C1 segment of cervical spinal cord (tissue), 14 donors: ENCODE measurements around the gene KRT13.

Experiments
- DNase-seq, 14 donors: peaks; one replicate each; lab custom pipeline; 2025; lab: John Stamatoyannopoulos, UW

The KRT13 gene

GRCh38 chr17:41520821-41521521, 15.6 kb upstream of the KRT13 start:
- DNase-seq: no peak

DNA sequence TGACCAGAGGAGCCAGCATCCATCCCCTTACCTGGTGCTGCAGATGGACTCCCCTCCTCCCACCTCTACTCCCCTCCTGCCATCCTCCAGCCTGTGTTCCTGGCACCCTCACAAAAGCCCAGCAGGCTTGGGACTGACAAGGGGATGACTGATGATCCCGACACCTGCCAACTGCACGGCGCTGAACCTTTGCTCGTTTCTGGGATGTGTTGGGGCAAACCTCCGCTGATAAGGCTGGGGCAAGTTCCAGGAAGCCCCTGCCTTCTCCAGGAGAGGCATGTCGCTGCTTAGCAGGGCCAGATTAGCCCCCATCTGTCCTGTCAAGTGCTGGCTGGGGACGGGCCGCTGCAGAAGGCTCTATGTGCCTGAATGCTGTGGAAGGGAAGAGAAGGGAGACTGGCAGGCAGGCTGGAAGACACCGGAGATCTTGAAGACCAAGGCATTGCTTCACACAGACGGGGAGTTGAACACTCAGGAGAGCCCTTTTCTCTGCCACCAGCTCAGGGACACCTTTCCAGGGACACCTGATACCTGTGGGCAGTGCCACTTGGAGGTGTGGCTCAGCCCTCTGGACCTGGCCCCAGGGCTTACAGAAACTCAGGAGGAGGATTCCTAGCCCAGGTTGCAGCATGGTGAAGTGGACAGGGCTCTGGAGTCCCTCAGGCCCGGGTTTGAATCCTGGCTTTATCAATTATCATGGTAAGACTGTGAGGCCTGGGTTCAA, 14.3 kb upstream of the KRT13 start:
- DNase-seq: peak in 1 of 14 donors; percentile 66

GRCh38 chr17:41518789-41519449, 13.5 kb upstream of the KRT13 start, which contains the start of gene KRT15:
KRT15 (minus strand) TSS chr17:41518890; CDS start chr17:41518827, 63 bp downstream.
- DNase-seq: peak in 1 of 14 donors; percentile 27

DNA sequence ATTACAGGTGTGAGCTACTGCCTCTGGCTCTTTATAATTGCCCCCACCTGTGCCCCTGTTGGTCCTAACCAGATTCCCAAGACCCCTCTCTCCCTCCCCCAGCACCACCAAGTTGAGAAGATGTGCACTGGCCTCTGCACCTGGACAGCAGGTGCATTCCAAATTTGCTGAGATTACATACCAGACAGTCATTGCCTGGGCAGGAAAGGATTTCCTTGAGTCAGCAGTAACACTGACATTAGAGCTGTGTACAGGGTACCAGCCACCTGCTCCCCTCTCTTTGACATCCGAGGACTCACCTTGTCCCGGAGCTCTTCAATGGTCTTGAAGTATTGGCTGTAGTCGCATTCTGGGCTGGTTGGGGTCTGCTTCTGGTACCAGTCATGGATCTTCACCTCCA, 12.6 kb upstream of the KRT13 start:
- no peak for DNase-seq

- DNase-seq: no peak
These were observed 11.4 kb upstream of the KRT13 start for GRCh38 chr17:41516830-41517283.

GRCh38 chr17:41516147-41516829, 10.9 kb upstream of the KRT13 start:
- DNase-seq: no peak

DNA sequence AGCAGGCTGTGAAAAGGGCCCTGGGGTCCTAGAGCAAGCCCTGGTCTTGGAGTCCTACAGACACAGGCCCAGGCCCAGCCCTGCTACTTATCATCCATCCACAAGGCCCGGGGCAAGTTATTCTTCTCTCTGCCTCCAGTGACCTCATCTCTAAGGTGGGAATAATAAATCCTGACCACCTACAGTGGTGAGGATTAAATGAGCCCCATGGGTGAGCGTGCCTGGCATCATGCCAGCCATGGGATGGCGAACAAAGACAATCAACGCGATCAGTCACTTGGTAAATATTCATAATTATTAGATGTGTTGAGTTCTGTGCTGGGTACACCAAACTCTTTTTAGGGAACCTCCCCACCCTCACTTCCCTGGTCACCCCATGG, 7.7 kb upstream of the KRT13 start:
- no peak for DNase-seq

GRCh38 chr17:41512546-41513167, 7.2 kb upstream of the KRT13 start:
- no peak for DNase-seq

- DNase-seq: no peak
These were observed 6.3 kb upstream of the KRT13 start for GRCh38 chr17:41511716-41512115.

- DNase-seq: peak in 1 of 14 donors; percentile 6
These were observed 5.7 kb upstream of the KRT13 start for GRCh38 chr17:41511116-41511515.

DNA sequence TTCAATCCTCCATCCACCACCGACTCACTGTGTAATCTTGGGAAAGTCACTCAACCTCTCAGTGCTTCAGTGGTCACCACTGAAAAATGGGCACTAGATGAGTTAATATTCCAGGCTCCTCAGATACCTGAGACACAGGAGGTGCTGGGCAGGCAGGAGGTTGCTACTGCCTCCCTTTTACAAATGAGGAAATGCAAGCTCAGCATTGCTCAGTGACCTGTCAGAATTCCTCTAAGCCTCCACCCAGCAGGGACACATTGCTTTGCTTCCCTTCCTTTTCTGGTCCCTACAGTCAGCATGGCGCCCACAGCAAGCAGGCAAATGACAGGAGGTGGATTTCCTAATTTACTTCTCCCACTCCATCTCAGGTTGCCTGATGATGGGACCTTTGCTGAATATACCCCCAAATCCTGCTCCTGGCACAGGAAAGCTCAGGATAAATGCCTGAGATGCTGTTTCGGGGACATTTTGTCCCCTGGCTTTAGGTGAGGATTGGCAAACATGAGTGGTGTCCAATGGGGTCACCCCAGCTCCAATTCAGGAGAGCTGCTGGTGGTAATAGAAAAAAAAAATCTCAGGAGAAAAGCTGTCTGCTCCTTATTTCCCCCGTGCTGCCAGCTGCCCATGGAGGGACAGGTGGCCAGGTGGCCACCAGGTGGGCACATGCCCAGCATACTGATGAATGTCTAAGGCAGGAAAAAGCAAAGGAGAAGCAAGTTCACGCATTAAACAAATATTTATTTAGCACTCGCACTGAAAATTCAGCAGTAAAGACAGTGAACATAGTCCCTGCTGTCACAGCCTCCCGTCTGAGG, 5.0 kb upstream of the KRT13 start:
- DNase-seq: peak in 1 of 14 donors; percentile 61

DNA sequence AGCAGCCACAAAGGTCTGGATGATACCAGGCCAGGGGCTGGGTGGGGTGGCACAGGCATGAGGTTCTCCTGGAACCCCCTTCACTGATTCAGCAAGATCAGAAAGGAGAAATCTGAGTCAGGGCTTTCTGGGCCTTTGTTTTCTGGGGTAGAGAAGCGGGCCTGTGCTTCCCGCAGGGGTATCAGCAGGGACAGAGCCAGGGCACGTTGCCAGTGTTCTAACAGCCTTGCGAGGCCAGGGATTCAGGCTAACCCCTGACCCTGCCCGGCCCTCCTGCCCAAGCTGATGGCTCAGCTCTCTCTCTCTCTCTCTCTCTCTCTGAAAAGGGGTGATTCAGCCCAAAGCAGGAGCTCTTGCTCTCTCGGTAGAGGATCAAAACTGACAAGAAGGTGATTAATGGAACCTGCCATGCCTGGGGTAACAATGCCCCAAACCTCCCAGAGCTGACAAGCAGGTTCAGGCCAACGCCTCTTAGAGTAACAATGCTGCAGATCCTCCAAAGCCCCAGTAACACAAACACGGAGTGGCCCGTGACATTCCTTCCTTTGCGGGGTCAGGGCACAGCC, 2.0 kb upstream of the KRT13 start:
- no peak for DNase-seq

GRCh38 chr17:41505809-41506767, 676 bp upstream of the KRT13 start:
- no peak for DNase-seq

DNA sequence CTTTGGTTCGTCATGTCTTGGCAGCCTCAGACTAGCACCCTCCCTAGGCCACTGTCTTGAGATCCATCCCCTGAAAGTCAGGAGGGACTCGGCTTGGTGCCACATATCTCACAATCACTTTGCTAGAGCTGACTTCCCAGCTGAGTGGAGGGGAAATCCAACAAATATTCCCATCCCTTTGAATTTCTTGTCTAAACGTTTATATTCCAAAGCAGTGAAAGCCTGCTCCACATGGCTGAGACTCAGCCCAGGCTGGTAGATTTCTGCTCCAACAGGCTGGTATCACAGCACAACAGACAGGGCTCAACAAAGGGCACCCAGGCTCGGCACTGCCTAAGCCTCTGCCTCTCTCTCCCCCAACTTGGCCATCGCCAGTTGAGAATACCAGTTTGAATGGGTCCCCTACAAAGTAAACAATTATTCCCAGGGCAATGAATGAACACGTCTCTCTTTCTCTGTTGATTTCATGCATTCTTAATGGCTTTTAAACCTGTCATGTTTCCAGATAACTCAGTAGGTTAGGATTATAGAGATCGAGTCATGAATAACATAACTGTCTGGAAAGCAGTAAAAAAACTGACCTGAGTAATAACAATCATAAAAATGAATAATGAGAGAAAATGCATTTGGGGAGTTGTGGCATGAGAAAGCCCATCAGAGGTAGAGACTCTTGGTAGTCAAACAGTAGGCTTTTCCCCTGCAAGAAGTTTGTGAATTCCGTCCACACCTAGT, 1.0 kb downstream of the KRT13 start:
- no peak for DNase-seq

DNA sequence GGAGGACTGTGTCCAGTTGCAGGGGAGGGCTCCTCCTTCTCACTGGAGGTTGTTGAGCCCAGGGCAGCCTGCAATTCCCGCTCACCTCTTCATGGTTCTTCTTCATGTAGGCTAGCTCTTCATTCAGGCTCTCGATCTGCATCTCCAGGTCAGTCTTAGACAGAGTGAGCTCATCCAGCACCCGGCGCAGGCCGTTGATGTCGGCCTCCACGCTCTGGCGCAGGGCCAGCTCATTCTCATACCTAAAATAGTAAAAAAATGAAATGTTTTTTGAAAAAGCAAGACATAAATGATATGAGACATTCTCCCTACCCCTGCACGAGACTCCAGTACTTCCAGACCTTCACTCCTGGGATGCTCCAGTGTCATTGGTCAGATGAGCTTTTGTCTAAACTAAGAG, 2.2 kb downstream of the KRT13 start:
- DNase-seq: no peak

DNA sequence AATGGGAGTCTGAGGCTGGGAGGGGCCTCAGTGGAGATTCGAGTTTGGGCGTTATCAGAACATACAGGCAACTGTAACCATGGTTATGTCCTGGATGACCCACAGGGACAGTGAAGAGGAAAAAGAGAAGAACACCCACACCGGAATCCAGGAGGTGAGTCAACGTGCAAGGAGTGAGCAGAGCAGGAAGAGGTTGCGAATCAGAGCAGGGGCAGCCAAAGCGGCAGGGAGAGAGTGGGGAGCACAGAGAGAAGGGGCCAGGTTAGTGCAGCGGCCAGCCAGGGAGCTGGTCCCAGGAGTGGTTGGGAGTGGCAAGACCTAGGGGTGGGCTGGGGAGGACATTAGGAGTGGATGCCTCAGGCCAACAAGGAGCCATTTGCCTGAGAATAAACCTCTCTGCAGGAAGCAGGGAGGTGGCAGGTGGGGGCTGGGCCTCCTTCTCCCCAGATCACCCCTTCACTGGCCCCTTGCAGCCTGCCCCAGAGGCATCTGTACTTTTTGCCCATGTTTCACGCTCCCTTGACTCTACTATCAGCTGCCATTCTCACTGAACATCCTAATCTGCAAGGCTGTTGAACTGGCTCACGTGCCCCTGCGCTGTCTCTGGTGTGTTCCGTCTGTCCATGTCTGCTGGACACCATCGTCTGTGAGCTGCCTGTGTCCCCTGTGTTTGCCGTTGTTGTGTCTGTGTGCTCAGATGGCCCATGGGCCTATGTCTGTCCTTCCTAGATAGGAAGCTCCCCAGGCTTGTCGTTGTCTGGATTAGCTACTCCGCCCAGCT, 5.1 kb downstream of the KRT13 start:
- no peak for DNase-seq

DNA sequence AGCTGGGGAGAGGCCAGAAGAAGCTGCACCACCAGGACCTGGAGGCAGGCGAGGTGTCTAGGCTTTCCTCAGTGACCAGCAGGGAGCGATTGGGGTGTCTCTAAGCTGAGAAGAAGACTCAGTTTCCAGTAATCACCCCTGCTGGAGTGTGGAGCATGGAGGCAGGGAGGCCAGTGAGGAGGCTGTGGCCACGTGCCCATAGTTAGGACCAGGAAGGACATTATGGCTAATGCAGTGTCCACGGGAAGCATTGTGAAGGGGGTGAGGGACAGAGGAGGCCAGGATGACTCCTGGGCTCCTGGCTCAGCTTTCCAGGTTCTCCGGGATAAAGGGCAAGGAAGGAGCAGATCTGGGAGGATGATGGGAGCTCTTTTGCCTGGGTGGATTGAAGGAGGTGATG, 5.7 kb downstream of the KRT13 start:
- no peak for DNase-seq

DNA sequence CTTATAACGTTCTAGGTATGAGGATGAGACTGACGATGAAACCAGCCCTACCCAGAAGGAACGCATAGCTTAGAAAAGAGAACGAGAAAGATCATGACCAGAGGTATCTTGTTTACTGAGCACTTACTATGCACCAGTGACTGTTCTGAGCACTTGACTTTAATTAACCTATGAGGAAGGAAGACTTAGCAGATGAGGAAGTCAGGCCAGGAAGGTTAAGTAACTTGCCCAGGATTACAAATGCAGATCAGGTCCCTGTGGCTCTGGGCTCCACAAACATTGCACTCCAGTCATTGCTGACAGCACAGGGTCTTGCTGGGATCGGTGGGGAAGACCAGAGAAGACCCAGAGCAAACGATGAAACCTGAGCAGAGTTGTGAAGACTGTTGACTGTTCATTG, 7.1 kb downstream of the KRT13 start:
- DNase-seq: no peak
